ENCODE measurements around the gene CSF1R. TPM values are rescaled to one million over a fixed set of nuclear protein-coding genes. Genes with fewer than 3 reads are reported as not detected.

Gene CSF1R
- polyA plus RNA-seq, 1 donor (not counting 4 experiments of a cell fraction or from before 2014, with no cell fraction given): not detected

- Histone ChIP-seq H3K4me1 (ENCODE audit: control insufficient read depth, extremely low read depth, insufficient read depth, low read length) (peaks cover 11% of the 10 kb centered on the region), H3K36me3 (ENCODE audit: control insufficient read depth in 2 of 2, extremely low read depth in 1 of 2, insufficient read depth in 2 of 2, low read length in 2 of 2) (peaks cover 38 to 47% of the 10 kb centered on the region in 2 experiments), H3K9ac (ENCODE audit: control insufficient read depth, extremely low read depth, insufficient read depth, low read length) (no peak overlapping the region), H3K27ac (ENCODE audit: control insufficient read depth, insufficient read depth, low read length) (no peak overlapping the region), H3K79me2 (ENCODE audit: control insufficient read depth, insufficient read depth, low read length) (peaks cover 32% of the 10 kb centered on the region), H3K27me3 (ENCODE audit: control insufficient read depth, extremely low read depth, insufficient read depth, low read length) (no peaks in the 10 kb centered on the region), H3K9me1 (ENCODE audit: control insufficient read depth, extremely low read depth, insufficient read depth, low read length) (peaks cover 3% of the 10 kb centered on the region), H3K9me3 (ENCODE audit: control insufficient read depth, low read depth, low read length) (peaks cover 8% of the 10 kb centered on the region), H4K20me1 (ENCODE audit: control insufficient read depth, extremely low read depth, insufficient read depth, low read length) (no peaks in the 10 kb centered on the region), H2AFZ (ENCODE audit: control insufficient read depth, low read length) (no peak overlapping the region), H3K4me3 (ENCODE audit: control insufficient read depth in 2 of 3, extremely low read depth in 1 of 3, insufficient read depth in 2 of 3, low read depth in 1 of 3, low read length in 3 of 3) (no peak overlapping the region), H3K4me2 (ENCODE audit: control insufficient read depth, extremely low read depth, insufficient read depth, low read depth, low read length) (no peak overlapping the region)
- DNase-seq (ENCODE audit: low read depth, low spot score) (no peak), FAIRE-seq (no peak)
- dilution Hi-C loops (cut with MboI; ENCODE audit: extremely low pct_ligation_motif_present, low sequenced_read_pairs): no loop called here
- TF ChIP-seq CTCF (optimal IDR thresholded peaks at IDR 0.05 in 1 of 3, IDR thresholded peaks at IDR 0.05 in 1 of 3, conservative IDR thresholded peaks at IDR 0.05 in 1 of 3; ENCODE audit: extremely low read depth in 1 of 3, insufficient read depth in 2 of 3, low read length in 3 of 3) (no peak), EZH2 (IDR thresholded peaks at IDR 0.05; ENCODE audit: low read length) (no peak)
Observed at GRCh38 chr5:150013931-150014330, 72.4 kb downstream of the CSF1R start.

GRCh38 chr5:150009671-150010387, 76.5 kb downstream of the CSF1R start:
- Histone ChIP-seq H2AFZ (ENCODE audit: control insufficient read depth, low read length) (no peak overlapping the region), H3K36me3 (ENCODE audit: control insufficient read depth in 2 of 2, extremely low read depth in 1 of 2, insufficient read depth in 2 of 2, low read length in 2 of 2) (peaks cover 35 to 54% of the 10 kb centered on the region in 2 experiments), H3K4me3 (ENCODE audit: control insufficient read depth in 2 of 3, extremely low read depth in 1 of 3, insufficient read depth in 2 of 3, low read depth in 1 of 3, low read length in 3 of 3) (no peak overlapping the region), H4K20me1 (ENCODE audit: control insufficient read depth, extremely low read depth, insufficient read depth, low read length) (no peaks in the 10 kb centered on the region), H3K79me2 (ENCODE audit: control insufficient read depth, insufficient read depth, low read length) (peaks cover 47% of the 10 kb centered on the region), H3K9ac (ENCODE audit: control insufficient read depth, extremely low read depth, insufficient read depth, low read length) (no peak overlapping the region), H3K9me1 (ENCODE audit: control insufficient read depth, extremely low read depth, insufficient read depth, low read length) (peaks cover 6% of the 10 kb centered on the region), H3K9me3 (ENCODE audit: control insufficient read depth, low read depth, low read length) (no peaks in the 10 kb centered on the region), H3K27me3 (ENCODE audit: control insufficient read depth, extremely low read depth, insufficient read depth, low read length) (no peaks in the 10 kb centered on the region), H3K4me2 (ENCODE audit: control insufficient read depth, extremely low read depth, insufficient read depth, low read depth, low read length) (no peak overlapping the region), H3K27ac (ENCODE audit: control insufficient read depth, insufficient read depth, low read length) (no peak overlapping the region), H3K4me1 (ENCODE audit: control insufficient read depth, extremely low read depth, insufficient read depth, low read length) (peaks cover 3% of the 10 kb centered on the region)
- DNase-seq (ENCODE audit: low read depth, low spot score) (no peak), FAIRE-seq (no peak)
- dilution Hi-C loops (cut with MboI; ENCODE audit: extremely low pct_ligation_motif_present, low sequenced_read_pairs): no loop called here
- no peak for TF ChIP-seq CTCF (optimal IDR thresholded peaks at IDR 0.05 in 1 of 3, IDR thresholded peaks at IDR 0.05 in 1 of 3, conservative IDR thresholded peaks at IDR 0.05 in 1 of 3; ENCODE audit: extremely low read depth in 1 of 3, insufficient read depth in 2 of 3, low read length in 3 of 3)
- no peak for TF ChIP-seq EZH2 (IDR thresholded peaks at IDR 0.05; ENCODE audit: low read length)
